ENCODE measurements around the gene FMR1.

Gene FMR1

GRCh38 chrX:147917700-147918695, 6.3 kb downstream of the FMR1 start:
- DNase-seq: no peak

- DNase-seq: no peak
Observed at GRCh38 chrX:147920161-147920666, 8.5 kb downstream of the FMR1 start.

DNA sequence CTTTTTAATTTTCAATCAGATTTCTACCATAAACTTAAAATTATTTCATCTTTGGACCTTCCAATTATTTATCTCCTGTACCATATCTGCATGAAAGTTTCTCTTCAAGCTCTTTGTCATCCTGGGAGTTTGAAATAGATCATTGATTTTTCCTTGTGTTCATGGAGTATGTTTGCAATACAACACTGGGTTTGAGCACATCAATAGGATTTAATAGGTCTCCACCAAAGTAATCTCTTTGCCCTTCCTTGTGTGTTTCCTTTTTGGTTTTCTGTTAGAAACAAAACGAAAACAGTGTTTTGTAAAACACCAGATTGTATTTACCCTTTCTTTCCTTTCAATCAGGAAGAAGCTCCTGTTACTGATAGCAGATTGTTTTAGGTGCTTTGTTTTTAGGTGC, 11.9 kb downstream of the FMR1 start:
- DNase-seq: no peak

- DNase-seq: no peak
Observed at GRCh38 chrX:147927256-147927655, 15.5 kb downstream of the FMR1 start.

GRCh38 chrX:147933815-147934214, 22.1 kb downstream of the FMR1 start:
- DNase-seq: no peak

- no peak for DNase-seq
Observed at GRCh38 chrX:147935156-147935758, 23.5 kb downstream of the FMR1 start.

GRCh38 chrX:147945286-147945685, 33.6 kb downstream of the FMR1 start:
- DNase-seq: no peak

DNA sequence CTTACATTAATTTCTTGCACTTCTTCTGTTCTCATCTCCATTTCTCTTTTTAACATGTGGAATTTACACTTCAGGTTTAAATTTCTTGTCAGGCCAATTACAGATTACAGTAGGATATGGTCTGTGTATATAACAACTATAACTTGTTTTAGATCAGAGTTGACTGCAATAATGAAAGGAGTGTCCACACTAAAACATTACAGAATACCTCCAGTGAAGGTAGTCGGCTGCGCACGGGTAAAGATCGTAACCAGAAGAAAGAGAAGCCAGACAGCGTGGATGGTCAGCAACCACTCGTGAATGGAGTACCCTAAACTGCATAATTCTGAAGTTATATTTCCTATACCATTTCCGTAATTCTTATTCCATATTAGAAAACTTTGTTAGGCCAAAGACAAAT, 36.8 kb downstream of the FMR1 start:
- no peak for DNase-seq

- DNase-seq: no peak
Observed at GRCh38 chrX:147950352-147950751, 38.6 kb downstream of the FMR1 start.

- DNase-seq: no peak
Observed at GRCh38 chrX:147953976-147954375, 42.3 kb downstream of the FMR1 start.

DNA sequence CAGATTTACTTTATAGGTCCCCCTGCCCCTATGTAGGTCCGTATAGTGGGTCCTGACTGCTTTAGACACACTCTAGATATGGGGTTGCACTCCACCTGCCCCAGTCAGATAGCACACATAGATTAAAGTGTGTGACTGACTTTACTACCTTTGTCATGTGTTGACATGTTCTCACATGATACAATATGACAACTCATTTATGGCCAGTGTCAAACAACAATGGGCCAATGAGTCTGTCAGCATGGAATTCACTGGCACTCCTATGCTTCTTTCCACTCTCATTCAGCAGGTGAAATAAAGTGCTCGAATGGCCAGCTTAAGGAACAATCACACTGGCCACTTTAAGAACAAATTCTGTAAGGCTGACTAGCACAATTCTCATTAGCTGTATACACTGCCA, 45.6 kb downstream of the FMR1 start:
- no peak for DNase-seq

DNA sequence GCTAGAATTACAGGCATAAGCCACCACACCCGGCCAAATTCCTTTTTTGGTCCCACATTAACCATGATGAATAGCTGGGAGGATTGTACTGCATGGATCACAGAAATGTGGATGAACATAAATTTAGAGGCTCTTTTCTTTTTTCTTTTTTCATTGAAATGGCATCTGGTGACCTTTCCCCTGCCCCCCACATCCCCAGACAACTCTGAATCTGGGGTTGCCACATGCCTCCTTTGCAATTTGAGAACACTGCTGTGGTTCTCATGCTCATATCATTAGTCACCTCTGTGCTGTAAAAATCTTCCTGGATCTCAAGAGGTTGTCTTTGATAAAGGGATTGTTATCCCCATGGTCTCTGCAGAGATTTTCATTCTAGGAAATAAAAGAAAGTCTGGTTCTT, 46.6 kb downstream of the FMR1 start:
- DNase-seq: no peak

DNA sequence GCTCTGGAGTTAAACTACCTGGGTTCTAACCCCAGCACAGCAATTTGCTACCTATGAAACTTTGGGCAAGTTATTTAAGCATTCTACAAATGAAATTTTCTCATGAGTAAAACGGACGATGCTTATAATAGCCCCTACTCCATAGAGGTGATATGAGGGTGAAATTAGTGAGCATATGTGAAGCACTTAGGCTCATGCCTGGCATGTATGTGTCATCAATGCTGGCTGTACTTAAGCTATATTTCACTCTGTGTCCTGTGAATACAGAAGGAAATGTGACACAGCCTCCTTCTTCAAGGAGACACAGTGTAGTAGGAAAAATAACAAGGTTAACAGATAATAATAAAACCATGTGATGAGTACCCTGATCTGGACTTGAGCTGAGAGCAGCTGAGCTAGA, 49.0 kb downstream of the FMR1 start:
- no peak for DNase-seq

DNA sequence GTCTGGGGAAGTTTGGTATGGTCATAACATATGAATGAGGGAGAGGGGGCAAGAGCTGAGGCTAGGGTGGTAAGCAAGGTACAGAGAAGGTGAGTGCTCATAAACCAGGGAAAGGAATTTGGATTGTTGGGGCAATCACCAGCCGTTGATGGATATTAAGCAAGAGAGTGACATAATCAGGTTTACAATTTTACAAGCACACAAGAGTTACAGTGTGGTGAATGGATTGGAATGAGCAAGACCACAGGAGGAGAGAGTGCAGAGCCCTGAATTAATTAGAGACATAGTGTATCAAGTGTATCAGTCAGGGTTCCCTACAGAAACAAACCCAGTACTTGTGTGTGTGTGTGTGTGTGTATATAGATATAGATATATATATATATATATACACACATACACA, 50.8 kb downstream of the FMR1 start:
- no peak for DNase-seq

DNA sequence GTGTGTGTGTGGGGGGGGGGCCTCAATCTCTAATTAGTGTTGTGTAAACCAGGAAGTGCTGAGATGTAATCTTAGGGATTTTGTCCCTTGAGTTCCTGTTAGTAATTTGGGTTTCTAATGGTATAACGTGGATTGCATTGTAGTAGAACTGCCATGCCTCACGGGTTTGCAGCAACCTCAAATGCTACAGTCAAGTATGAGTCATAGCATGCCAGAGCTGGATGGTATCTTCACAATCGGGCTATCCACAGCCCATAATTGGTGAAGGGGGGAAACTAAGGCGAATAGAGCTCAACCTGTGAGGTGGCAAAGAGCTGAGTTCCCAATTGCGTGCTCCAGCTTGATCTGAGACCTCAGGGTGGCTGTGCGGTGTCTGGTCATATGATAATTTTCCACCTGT, 67.2 kb downstream of the FMR1 start:
- no peak for DNase-seq

GRCh38 chrX:147981038-147981752, 69.5 kb downstream of the FMR1 start, which contains the start of gene FMR1NB:
FMR1NB (plus strand) TSS chrX:147981337; CDS start chrX:147981403, 66 bp downstream.
- DNase-seq: no peak
